ENCODE data around the gene CPXM2. TPM values are rescaled to one million over a fixed set of nuclear protein-coding genes. Genes with fewer than 3 reads are reported as not detected.

Gene CPXM2
- polyA plus RNA-seq, 1 of the 3 experiments (the other 2 are of a cell fraction), result not detected

DNA sequence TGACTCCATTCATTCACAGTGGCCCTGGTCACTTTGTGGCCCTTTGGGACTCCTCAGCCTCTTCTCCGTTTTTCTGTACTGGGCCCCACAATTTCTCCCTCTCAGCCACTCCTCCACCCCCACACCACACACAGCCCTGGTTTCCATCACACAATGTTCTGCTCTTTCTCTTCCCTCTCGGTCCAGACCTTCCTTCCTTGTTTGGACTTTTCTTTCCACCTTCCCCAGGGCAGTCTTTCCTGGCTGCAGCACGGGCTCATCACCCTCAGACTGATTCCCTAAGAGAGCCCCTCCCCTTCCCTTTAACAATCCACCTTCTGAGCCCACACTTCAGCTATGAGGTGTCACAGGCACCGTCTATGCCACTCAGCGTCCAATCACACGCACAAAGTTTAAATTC is 25.7 kb downstream of the CPXM2 start:
- Histone ChIP-seq H3K4me3 (ENCODE audit: low read depth in 2 of 2, low read length in 1 of 2) (no peak overlapping the region), H3K79me2 (ENCODE audit: insufficient read depth) (no peaks in the 10 kb centered on the region), H3K36me3 (replicated peaks in 1 of 2; ENCODE audit: control insufficient read depth in 1 of 2, insufficient read depth in 2 of 2, low read length in 1 of 2) (no peaks in the 10 kb centered on the region), H3K9me2 (no peaks in the 10 kb centered on the region), H3K9me3 (no peaks in the 10 kb centered on the region), H3K27ac (ENCODE audit: low read depth in 2 of 2, low read length in 1 of 2) (no peak overlapping the region), H3K4me1 (ENCODE audit: control insufficient read depth in 1 of 2, insufficient read depth in 2 of 2, low read depth in 1 of 2, low read length in 1 of 2) (no peaks in the 10 kb centered on the region), H3K27me3 (ENCODE audit: insufficient read depth) (no peaks in the 10 kb centered on the region), H4K20me1 (ENCODE audit: insufficient read depth) (no peaks in the 10 kb centered on the region), H3K9ac (no peak overlapping the region), H3F3A (replicated peaks; ENCODE audit: insufficient read depth) (no peaks in the 10 kb centered on the region), H2AFZ (ENCODE audit: low read depth) (no peak overlapping the region), H3K4me2 (no peak overlapping the region)
- TF ChIP-seq CHD2 (IDR thresholded peaks at IDR 0.05; ENCODE audit: low read length, partially characterized antibody), result no peak
- TF ChIP-seq RCOR1 (IDR thresholded peaks at IDR 0.05; ENCODE audit: low read length), result no peak
- no peak for TF ChIP-seq FOSL2 (IDR thresholded peaks at IDR 0.05; ENCODE audit: borderline replicate concordance, low read depth)
- TF ChIP-seq, protein P1, sequence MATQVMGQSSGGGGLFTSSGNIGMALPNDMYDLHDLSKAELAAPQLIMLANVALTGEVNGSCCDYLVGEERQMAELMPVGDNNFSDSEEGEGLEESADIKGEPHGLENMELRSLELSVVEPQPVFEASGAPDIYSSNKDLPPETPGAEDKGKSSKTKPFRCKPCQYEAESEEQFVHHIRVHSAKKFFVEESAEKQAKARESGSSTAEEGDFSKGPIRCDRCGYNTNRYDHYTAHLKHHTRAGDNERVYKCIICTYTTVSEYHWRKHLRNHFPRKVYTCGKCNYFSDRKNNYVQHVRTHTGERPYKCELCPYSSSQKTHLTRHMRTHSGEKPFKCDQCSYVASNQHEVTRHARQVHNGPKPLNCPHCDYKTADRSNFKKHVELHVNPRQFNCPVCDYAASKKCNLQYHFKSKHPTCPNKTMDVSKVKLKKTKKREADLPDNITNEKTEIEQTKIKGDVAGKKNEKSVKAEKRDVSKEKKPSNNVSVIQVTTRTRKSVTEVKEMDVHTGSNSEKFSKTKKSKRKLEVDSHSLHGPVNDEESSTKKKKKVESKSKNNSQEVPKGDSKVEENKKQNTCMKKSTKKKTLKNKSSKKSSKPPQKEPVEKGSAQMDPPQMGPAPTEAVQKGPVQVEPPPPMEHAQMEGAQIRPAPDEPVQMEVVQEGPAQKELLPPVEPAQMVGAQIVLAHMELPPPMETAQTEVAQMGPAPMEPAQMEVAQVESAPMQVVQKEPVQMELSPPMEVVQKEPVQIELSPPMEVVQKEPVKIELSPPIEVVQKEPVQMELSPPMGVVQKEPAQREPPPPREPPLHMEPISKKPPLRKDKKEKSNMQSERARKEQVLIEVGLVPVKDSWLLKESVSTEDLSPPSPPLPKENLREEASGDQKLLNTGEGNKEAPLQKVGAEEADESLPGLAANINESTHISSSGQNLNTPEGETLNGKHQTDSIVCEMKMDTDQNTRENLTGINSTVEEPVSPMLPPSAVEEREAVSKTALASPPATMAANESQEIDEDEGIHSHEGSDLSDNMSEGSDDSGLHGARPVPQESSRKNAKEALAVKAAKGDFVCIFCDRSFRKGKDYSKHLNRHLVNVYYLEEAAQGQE (IDR thresholded peaks at IDR 0.05; ENCODE audit: low read depth, low read length), result no peak
- no peak for TF ChIP-seq RAD21 (IDR thresholded peaks at IDR 0.05; ENCODE audit: low read length)
- TF ChIP-seq, protein P2, sequence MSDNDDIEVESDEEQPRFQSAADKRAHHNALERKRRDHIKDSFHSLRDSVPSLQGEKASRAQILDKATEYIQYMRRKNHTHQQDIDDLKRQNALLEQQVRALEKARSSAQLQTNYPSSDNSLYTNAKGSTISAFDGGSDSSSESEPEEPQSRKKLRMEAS (IDR thresholded peaks at IDR 0.05; ENCODE audit: low read depth), result no peak
- no peak for TF ChIP-seq JUND (IDR thresholded peaks at IDR 0.05)
- no peak for TF ChIP-seq MEF2A (IDR thresholded peaks at IDR 0.05; ENCODE audit: borderline replicate concordance, low read depth)
- TF ChIP-seq NFIC (IDR thresholded peaks at IDR 0.05; ENCODE audit: borderline replicate concordance), result no peak
- no peak for TF ChIP-seq TEAD4 (IDR thresholded peaks at IDR 0.05; ENCODE audit: borderline replicate concordance, insufficient read depth)
- TF ChIP-seq, protein P3, sequence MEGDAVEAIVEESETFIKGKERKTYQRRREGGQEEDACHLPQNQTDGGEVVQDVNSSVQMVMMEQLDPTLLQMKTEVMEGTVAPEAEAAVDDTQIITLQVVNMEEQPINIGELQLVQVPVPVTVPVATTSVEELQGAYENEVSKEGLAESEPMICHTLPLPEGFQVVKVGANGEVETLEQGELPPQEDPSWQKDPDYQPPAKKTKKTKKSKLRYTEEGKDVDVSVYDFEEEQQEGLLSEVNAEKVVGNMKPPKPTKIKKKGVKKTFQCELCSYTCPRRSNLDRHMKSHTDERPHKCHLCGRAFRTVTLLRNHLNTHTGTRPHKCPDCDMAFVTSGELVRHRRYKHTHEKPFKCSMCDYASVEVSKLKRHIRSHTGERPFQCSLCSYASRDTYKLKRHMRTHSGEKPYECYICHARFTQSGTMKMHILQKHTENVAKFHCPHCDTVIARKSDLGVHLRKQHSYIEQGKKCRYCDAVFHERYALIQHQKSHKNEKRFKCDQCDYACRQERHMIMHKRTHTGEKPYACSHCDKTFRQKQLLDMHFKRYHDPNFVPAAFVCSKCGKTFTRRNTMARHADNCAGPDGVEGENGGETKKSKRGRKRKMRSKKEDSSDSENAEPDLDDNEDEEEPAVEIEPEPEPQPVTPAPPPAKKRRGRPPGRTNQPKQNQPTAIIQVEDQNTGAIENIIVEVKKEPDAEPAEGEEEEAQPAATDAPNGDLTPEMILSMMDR (IDR thresholded peaks at IDR 0.05), result no peak
- TF ChIP-seq NRF1 (IDR thresholded peaks at IDR 0.05; ENCODE audit: low read depth, low read length), result no peak
- TF ChIP-seq RFX5 (IDR thresholded peaks at IDR 0.05; ENCODE audit: low read length), result no peak
- TF ChIP-seq FOXM1 (IDR thresholded peaks at IDR 0.05; ENCODE audit: low read depth), result no peak
- no peak for TF ChIP-seq GATA2 (CRISPR knock-in tag; IDR thresholded peaks at IDR 0.05)
- TF ChIP-seq, protein P4, sequence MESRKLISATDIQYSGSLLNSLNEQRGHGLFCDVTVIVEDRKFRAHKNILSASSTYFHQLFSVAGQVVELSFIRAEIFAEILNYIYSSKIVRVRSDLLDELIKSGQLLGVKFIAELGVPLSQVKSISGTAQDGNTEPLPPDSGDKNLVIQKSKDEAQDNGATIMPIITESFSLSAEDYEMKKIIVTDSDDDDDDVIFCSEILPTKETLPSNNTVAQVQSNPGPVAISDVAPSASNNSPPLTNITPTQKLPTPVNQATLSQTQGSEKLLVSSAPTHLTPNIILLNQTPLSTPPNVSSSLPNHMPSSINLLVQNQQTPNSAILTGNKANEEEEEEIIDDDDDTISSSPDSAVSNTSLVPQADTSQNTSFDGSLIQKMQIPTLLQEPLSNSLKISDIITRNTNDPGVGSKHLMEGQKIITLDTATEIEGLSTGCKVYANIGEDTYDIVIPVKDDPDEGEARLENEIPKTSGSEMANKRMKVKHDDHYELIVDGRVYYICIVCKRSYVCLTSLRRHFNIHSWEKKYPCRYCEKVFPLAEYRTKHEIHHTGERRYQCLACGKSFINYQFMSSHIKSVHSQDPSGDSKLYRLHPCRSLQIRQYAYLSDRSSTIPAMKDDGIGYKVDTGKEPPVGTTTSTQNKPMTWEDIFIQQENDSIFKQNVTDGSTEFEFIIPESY (IDR thresholded peaks at IDR 0.05; ENCODE audit: borderline replicate concordance, low read depth), result no peak
- no peak for TF ChIP-seq SIN3A (IDR thresholded peaks at IDR 0.05; ENCODE audit: borderline replicate concordance, low read depth, low read length)
- no peak for TF ChIP-seq FOXJ3 (CRISPR knock-in tag; IDR thresholded peaks at IDR 0.05)
- TF ChIP-seq GABPA (IDR thresholded peaks at IDR 0.05; ENCODE audit: low read depth), result no peak
- TF ChIP-seq SMC3 (IDR thresholded peaks at IDR 0.05; ENCODE audit: low read depth, low read length), result no peak
- 29% methylated on average over 6 of the region's 6 CpGs for WGBS (ENCODE audit: low lambda C conversion rate)
- no peak for DNase-seq
- ChIA-PET CTCF (interaction anchor here (0.9 to 1.6 kb wide), 4 partner anchors 10 to 97 kb away, joined by 3 to 4 read pairs (median 4); no protein-coding TSS in a partner anchor), POLR2A (no interaction called here)

Data from SK-N-SH (cell line).